ENCODE data around the gene CST7.
"Not testable (repeated sequence)": the region's sequence is repeated elsewhere in the genome, so short reads cannot be mapped to it uniquely, and the experiment has no call there.

CST7 gene

GRCh38 chr20:24929867-24930723 lies 19.0 kb upstream of the CST7 start:
- DNase-seq, result not testable (repeated sequence)

GRCh38 chr20:24930724-24931688 lies 18.1 kb upstream of the CST7 start:
- not testable (repeated sequence) for DNase-seq

GRCh38 chr20:24931893-24932292 lies 17.2 kb upstream of the CST7 start:
- DNase-seq, result not testable (repeated sequence)

DNA sequence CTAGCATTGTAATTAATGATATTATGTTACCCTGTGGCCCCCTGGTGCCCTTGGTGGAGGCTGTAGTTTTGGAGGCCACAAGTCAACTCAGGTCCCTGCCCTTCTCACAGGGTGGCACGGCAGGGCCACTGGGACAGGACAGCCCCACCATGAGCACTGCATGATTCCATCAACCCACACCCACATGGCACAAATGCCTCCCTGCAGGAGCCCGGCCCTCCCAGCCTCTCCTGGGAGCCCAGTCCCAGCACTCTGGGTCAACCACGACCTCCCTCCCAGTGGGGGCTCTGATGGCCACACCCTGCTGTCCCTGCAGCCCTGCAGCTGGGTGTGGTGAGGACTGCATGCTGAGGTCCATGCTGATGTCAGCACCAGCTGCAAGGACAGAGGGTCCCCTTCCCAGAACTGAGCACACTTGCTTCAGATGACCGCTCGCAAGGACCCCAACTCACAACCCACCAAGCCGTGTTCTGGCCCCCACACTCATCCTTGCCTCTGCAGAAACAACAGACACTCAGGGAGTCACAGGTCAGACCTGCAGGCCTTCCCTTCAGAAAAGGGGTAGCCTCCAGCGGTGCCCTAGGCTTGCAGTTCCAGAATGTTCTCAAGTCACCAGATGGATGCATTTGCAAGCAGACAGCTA lies 15.7 kb upstream of the CST7 start:
- DNase-seq, result no peak

DNA sequence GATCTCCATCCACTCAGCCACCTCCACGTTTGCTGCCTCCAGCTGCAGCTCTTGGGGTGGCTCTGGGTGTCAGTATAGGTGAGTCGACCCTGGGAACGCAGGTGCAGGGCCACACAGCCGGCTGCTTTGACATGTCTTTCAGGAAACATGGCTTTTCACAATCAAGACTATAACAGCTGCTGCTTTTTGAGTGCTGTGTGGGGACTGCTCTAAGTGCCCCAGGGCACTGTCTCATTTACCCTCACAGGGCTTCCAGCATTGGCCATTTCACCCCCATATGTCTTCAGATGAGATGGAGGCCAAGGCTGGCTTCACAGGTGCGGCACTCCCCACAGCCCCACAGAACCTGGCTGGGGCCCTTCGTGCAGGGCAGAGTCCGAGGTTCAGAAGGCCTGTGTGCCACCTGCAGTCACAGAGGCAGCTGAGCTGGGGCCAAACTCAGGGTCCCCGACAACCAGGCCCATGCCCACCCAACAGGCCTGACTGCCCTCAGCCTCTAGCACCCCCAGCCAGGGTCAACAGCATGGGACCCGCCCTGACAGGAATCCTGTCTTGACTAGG lies 14.9 kb upstream of the CST7 start:
- DNase-seq, result no peak

DNA sequence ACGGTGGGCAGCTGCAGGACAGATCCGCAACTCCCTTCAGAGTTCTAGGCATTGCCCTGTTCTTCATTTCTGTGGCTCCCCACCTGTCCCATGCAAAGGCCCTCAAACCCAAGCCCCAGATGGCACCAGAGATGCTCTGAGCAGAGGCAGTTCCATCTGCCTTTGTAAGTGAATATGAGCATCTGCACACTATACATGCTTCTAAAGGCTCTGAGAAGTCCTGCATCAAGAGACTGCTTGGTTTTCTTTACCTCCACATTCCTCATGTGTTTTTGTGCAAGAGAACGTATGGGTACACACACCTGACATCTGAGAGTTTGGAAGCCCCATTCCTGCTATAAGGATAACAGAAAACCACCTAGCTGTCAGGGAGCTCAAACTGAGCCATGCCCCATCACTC lies 14.4 kb upstream of the CST7 start:
- no peak for DNase-seq

- DNase-seq, result no peak
These were observed 13.9 kb upstream of the CST7 start for GRCh38 chr20:24935140-24935539.

GRCh38 chr20:24935766-24936525 lies 13.1 kb upstream of the CST7 start:
- DNase-seq, result no peak

GRCh38 chr20:24936526-24937407 lies 12.3 kb upstream of the CST7 start:
- DNase-seq, result no peak

DNA sequence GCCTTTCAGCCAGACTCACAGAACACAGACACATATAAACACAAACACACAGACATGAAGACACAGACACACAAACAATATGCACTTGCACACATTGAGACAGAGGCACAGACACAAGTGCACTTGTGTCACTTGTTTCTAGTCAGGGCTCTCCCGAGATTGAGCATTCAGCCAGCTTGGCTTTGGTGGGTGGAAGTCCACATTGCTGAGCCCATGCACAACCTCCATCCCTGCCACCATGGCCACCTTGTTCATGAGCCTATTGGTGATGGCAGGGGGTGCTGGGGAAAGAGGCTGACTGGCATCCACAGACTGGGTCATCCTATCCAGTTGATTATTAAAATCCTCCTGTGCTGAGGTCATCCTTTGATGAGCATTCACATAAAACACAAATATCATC lies 11.5 kb upstream of the CST7 start:
- DNase-seq, result no peak

DNA sequence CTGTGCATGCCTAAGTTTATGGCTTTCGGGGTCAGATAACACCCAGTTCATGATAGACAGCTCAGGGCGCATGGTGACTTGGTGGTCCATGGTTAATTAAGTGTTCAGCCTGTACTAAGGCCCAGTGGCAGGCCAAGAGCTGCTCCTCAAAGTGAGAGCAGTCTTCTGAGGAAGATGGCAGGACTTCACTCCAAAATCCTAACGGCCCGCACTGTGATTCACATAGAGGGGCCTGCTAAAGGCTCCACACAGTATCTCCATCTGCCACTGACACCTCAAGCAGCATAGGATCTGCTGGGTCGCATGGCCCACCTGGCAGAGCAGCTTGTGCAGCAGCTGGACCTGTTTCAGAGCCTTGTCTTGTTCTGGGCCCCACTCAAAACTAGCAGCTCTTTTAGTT lies 10.6 kb upstream of the CST7 start:
- no peak for DNase-seq

- DNase-seq, result no peak
These were observed 10.0 kb upstream of the CST7 start for GRCh38 chr20:24939036-24939435.

DNA sequence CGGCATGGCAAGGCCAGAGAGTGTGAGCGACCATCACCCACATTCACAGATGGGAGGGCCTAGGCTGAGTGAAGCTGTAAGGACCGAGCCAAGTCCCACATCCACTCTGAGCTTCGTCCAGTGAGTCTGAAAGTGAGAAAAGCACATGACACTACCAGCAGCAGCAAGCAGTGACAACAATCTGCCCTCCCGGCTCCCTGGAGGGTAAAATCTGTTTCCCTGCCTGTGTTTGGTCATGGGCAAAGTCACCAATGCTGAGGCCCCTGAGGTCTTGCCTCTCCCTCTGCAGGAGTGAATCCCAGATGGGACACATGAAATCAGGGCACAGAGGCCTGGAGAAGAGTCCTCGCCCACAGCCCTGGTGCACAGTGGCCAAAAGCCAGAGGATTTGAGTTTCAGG lies 6.4 kb upstream of the CST7 start:
- no peak for DNase-seq

GRCh38 chr20:24943196-24943595 lies 5.9 kb upstream of the CST7 start:
- no peak for DNase-seq

GRCh38 chr20:24943731-24944130 lies 5.3 kb upstream of the CST7 start:
- no peak for DNase-seq

GRCh38 chr20:24946376-24946775 lies 2.7 kb upstream of the CST7 start:
- DNase-seq, result not testable (repeated sequence)

GRCh38 chr20:24948396-24948938 lies 602 bp upstream of the CST7 start:
- not testable (repeated sequence) for DNase-seq

DNA sequence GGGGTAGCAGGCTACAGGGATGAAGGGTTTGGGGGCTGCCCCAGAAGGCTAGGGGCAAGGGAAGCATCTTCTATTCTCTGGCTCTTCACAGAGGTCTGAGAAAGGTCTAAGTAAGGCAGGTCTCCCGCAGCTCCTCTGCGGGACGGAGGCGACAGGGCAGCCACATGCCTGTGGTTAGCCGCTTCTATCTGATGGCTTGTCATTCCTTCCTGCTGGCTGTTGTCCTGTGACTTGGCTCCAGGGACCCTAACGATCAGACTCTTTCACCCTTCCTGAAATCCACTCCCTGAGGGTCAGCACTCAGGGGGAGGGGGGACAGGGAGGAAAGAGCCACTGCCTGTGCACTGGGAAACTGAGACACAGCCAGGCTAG lies 673 bp downstream of the CST7 start:
- no peak for DNase-seq

DNA sequence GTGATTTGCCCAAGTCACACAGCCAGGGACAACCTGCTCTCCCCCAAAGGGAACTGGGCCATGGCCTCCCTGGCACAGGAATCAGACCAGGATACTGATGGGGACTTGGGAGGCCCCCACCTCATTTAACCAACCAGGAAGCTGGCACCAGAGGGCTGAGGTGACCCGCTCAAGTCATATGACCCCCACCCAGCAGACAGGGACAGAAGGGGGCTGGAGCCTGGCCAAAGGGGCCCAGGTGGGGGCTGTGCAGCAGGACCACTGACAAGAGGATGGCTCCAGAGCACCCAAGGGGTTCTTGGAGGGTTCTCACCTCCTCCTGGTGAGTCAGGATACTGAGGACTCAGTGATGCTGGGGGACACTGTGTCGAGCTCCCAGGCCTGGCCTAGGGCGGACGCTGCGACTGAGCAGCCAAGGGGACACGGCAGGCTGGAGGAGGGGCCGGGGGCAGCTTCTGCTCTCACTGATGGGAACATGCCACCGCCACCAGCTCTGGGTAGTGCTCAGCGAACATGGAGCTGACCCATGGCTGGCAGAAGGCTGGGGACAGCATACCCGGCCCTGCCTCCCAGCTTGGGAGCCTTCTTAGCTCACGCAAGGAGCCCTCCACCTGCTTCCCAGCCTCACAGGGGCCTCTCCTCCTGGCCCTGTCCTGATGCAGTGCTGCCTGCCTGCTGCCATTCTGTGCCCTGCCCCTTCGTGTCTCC lies 1.2 kb downstream of the CST7 start:
- no peak for DNase-seq

- DNase-seq, result no peak
These were observed 1.9 kb downstream of the CST7 start for GRCh38 chr20:24950836-24951525.

All from activated CD4-positive, alpha-beta T cell treated with anti-CD3 and anti-CD28 coated beads for 48 hours (primary cell).